HG03097 (cell line): Measurements from ENCODE around the gene COL23A1.

Source experiments
- ATAC-seq: cut with Tn5 transposase; IDR thresholded peaks from one replicate; pipeline ENCODE4 v1.9.1; 2021; ENCODE audit not compliant: unreplicated experiment, low FRiP score

Gene COL23A1

GRCh38 chr5:178465861-178466288, 124.3 kb downstream of the COL23A1 start:
- no peak for ATAC-seq

- no peak for ATAC-seq
Observed at GRCh38 chr5:178465228-178465860, 124.8 kb downstream of the COL23A1 start.

DNA sequence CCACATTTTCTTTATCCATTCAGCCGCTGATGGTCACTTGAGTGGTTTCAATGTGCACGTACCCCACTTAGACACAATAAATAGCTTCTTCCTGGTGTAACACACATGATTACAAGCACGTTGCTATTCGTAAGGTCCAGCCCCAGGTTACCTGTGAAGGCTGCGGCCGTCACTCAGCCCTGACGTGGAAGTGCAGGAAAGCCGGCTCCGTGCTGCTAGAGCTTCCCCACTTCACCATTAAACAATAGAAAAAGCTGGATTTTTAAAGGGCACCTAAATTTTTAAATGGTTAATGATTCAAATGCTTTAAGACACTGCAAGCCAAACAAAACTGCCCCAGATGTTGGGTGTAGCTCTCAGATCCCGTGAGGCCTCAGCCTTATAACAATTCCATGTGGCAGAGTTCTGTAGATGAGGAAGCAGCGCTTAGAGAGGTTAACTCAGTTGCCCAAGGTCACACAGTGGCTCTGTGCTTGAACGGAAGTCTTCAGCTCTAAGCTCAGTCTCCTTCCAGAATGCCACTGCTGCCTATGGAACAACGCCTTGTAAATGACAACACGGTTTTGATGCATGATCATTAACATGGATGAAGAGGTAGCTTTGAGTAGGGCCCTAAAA, 125.7 kb downstream of the COL23A1 start:
- ATAC-seq, result no peak

- no peak for ATAC-seq
Observed at GRCh38 chr5:178463321-178464155, 126.7 kb downstream of the COL23A1 start.

- ATAC-seq, result no peak
Observed at GRCh38 chr5:178462816-178463215, 127.4 kb downstream of the COL23A1 start.

- ATAC-seq, result no peak
Observed at GRCh38 chr5:178462076-178462475, 128.1 kb downstream of the COL23A1 start.

GRCh38 chr5:178461004-178461730, 129.0 kb downstream of the COL23A1 start:
- peak; percentile 67 for ATAC-seq

DNA sequence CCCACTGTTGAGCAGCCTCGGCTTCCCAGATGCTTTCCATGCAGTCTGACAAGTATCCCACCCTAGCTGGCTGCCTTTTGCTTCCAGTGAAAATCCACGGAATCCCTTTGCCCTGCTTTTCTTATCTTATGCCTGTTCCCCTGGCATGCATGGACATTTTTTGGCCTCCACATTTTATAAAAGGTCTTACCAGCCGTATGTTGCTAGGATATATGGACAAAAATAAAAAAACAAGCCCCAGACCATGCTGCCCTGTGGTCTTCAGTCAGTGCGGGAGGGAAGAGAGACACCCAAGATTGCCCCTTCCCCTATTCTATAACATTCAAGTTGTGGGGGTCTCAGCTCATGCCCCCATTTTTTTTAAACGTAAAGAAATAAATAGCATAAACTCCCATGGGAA, 129.6 kb downstream of the COL23A1 start:
- ATAC-seq, result no peak

DNA sequence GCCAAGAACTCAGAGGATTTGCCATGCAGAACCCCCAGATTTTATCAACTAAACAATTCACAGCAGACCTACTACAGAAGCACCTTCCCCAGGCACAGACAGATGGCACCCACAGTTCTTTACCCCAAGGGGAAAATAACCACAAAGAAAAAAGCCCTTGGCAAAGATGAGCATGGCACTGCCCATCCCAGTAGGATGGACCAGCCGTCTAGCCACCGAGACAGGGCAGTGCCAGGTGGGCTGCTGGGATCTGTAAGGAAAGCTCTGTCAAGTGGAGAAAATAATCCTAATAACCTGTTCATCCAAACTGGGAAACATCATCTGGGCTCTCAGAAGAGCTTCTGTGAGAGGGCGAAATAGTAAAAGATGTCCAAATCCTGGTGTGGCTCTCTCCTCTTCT, 130.0 kb downstream of the COL23A1 start:
- no peak for ATAC-seq

- no peak for ATAC-seq
Observed at GRCh38 chr5:178458140-178458539, 132.1 kb downstream of the COL23A1 start.

DNA sequence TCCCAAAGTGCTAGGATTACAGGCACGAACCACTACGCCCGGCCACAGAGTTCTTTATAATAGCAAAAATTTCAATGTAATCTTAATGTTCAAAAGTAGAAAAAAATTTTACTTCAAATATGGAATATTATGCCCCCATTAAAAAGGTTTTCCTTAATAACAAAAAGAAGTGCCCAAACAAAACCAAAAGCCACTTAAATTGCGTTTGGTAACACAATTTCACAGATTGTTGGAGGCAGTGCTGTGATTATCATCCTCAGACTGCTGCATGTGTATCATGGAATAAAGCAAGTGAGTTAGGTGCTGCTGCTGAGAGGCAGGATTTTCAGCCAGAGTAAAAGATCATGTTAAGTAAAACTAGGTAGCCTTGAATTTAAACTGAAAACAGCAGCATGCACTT, 132.7 kb downstream of the COL23A1 start:
- no peak for ATAC-seq

- no peak for ATAC-seq
Observed at GRCh38 chr5:178455480-178455835, 134.7 kb downstream of the COL23A1 start.

GRCh38 chr5:178454821-178455479, 135.2 kb downstream of the COL23A1 start:
- no peak for ATAC-seq

DNA sequence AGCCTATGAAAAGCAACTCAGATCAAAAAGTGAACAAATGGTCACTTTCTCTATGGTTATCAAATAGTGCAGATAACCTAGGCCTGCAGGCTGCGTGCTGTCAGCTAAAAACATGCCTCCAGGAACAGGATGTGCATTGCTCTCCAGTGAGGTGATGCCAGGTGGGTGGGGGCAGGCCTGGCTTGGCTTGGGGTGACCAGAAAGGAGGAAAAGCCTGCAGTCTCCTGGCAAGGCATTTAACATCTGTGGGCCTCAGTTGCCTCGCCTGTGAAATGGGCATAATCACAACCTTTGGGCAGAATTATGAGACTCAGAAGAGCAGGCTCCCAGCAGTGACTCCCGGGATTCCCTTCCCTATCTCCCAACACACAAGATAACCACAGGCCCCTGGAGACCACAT, 135.9 kb downstream of the COL23A1 start:
- no peak for ATAC-seq

- no peak for ATAC-seq
Observed at GRCh38 chr5:178453224-178453623, 137.0 kb downstream of the COL23A1 start.

DNA sequence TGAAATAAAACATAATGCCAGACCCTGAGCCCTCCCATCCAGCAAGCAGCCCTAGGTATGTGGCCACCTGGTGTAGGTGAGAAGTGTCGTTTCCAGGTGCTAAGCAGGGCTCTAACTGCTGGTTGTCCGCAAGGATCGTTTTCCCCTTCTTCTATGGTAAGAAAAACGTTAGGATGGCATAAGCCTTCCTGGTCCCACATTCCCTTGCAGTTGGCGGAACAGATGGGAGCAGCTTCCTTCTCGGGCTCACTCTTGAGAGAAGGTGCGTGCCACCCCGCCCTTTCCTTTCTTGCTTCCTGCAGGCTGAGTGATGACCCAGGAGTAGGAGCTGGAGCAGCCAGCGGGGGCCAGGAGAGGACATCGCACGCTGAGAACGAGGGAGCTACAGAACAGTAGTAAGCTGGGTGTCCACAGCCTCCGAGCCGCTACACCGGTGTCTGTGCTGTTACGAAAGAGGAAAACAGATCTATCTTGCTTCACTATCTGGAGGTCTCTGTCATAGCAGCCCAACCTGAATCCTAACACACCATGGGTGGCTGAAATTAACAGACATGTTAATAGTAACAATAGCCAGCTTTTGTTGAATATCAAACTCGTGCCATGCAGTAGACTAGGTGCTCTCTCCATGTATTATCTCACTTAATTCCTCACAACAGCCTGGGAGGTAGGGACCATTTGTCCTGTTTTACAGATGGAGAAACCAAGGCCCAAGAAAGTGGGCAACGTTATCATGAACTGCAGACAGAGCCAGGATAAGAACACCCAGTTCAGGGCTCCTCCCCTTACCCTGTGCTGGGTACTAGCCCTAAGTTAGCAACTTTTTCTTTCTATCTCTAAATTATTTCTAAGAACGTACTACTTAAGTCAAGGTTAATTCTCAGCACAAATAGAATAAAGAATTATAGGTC, 139.8 kb downstream of the COL23A1 start:
- no peak for ATAC-seq

DNA sequence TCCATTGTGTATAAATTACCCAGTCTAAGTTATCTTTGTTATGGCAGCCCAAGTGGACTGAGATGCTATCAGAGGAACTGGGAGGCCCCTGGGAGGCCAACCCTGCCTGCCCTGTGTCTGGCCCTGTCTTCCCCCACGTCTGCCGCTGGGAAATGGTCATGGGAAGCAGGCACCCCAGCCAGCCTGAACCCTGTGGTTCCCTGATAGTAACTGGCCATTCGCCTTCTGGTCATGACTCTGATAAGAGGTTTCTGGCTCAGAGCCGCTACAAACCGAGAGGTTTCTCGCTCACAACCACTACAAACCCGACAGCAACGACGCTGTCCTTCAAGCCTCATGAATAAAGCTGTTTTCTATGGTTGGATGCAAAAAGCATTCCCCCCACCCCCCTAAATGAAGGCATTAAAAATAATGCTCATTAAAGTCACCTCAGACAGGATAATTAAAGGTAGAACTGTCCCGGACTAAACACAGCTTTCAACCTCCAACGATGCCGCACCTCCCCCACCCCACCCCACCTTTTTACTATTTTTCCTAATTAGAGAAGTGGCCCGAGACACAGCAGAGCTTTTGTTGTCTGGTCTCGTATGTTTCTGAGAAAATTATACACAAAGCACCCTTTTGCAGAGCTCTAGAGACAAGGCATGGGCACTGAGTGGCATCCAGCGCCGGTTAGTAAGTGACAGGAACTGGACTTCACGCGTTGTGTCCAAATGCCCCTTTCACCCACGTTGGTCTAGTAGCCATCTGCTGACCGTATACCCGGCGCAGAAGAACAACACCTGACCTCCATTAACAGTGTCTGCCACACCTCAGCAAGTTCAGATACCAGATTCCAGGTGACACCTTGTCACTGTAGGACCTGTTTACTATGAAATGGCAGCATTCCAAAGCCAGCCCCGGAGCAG, 140.8 kb downstream of the COL23A1 start:
- ATAC-seq, result no peak

DNA sequence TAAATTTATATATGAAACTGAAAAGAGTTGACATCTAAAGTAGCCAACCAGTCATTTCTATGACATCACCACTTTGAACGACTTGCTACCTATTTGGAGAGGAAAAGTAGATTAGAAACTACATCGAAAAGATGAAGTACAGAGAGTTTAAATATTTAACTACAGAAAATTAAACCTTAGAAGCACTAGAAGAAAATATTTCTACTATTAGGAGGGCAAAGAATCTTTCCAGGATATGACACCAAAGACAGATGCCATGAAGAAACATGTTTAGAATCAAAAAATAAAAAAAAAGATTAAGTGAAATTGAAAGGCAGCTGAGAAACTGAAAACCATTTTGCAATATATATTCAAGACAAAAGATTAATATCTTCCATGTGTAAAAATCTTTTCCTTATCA, 144.7 kb downstream of the COL23A1 start:
- ATAC-seq, result no peak
